Esophagus muscularis mucosa (tissue), 4 donors: Measurements from ENCODE around the gene MACROD2.
A peak's percentile ranks its signal among the peaks of the same experiment; 100 is the strongest.

Experiments used
- CTCF ChIP-seq, 3 experiments: fragments of 200-600 bp in 2 of 3; fragments of 450-650 bp in 1 of 3; sonication (generic) in 2 of 3; IDR thresholded peaks; one replicate each; pipeline ENCODE4 v1.5.1; 2017 to 2019; ENCODE audit warnings: antibody characterized with exemption in 3 of 3, mild to moderate bottlenecking in 2 of 3, moderate library complexity in 1 of 3
- EP300 ChIP-seq: sonication (generic); formaldehyde crosslinking; IDR thresholded peaks from one replicate; pipeline ENCODE4 v1.6.1; 2017; ENCODE audit warnings: antibody characterized with exemption
- POLR2A ChIP-seq: fragments of 450-650 bp; IDR thresholded peaks from one replicate; pipeline ENCODE4 v1.6.1; 2017; ENCODE audit warnings: antibody characterized with exemption, moderate library complexity, mild to moderate bottlenecking, low read depth
- POLR2AphosphoS5 ChIP-seq, 2 donors: sonication (generic); formaldehyde crosslinking; IDR thresholded peaks; one replicate each; pipeline ENCODE4 v1.6.1; 2017; ENCODE audit warnings: antibody characterized with exemption in 2 of 2

- TF ChIP-seq CTCF (IDR thresholded peaks at IDR 0.05) = peak in 2 of 3 experiments; percentile 26 to 36
- no peak for TF ChIP-seq POLR2AphosphoS5 (IDR thresholded peaks at IDR 0.05)
- no peak for TF ChIP-seq EP300
- TF ChIP-seq POLR2A = no peak
These were observed 269.6 kb downstream of the MACROD2 start for GRCh38 chr20:14264869-14265268.
